Hepatocyte (in vitro differentiated cells): Measurements from ENCODE around the gene CWF19L2. TPM values are rescaled to one million over a fixed set of nuclear protein-coding genes. Genes with fewer than 3 reads are reported as not detected.
A peak's percentile ranks its signal among the peaks of the same experiment; 100 is the strongest.

ENCODE experiments used
- DNase-seq: peaks from one replicate; pipeline ENCODE4 v3.0.0-alpha.2; 2016; ENCODE audit warnings: low spot score
- H2AFZ ChIP-seq: fragments of 200-600 bp; sonication (generic); 2 replicates; pipeline ENCODE4 v1.6.0; 2016; ENCODE audit warnings: antibody characterized with exemption, mild to moderate bottlenecking
- H3K27ac ChIP-seq: fragments of 200-600 bp; sonication (generic); 2 replicates; pipeline ENCODE4 v1.5.1; 2016; ENCODE audit warnings: mild to moderate bottlenecking
- H3K27me3 ChIP-seq: fragments of 200-600 bp; sonication (generic); 2 replicates; pipeline ENCODE4 v1.6.1; 2016
- H3K36me3 ChIP-seq: fragments of 200-600 bp; sonication (generic); replicated peaks from 2 replicates; pipeline ENCODE4 v1.5.1; 2016; ENCODE audit warnings: low read depth; ENCODE audit not compliant: insufficient read depth
- H3K4me1 ChIP-seq: fragments of 200-600 bp; sonication (generic); 2 replicates; pipeline ENCODE4 v1.5.1; 2016; ENCODE audit warnings: mild to moderate bottlenecking, moderate library complexity; ENCODE audit not compliant: insufficient read depth
- H3K4me2 ChIP-seq: fragments of 200-600 bp; sonication (generic); 2 replicates; pipeline ENCODE4 v1.6.0; 2016
- H3K4me3 ChIP-seq: fragments of 200-600 bp; sonication (generic); 2 replicates; pipeline ENCODE4 v1.5.1; 2016; ENCODE audit warnings: mild to moderate bottlenecking
- H3K79me2 ChIP-seq: fragments of 200-600 bp; sonication (generic); 2 replicates; pipeline ENCODE4 v1.6.0; 2017; ENCODE audit warnings: mild to moderate bottlenecking
- H3K9me2 ChIP-seq: fragments of 200-600 bp; sonication (generic); replicated peaks from 2 replicates; pipeline ENCODE4 v1.6.0; 2017; ENCODE audit warnings: mild to moderate bottlenecking; ENCODE audit not compliant: insufficient read depth
- H3K9me3 ChIP-seq: fragments of 200-600 bp; sonication (generic); 2 replicates; pipeline ENCODE4 v1.5.1; 2016; ENCODE audit warnings: low read depth, mild to moderate bottlenecking
- H4K20me1 ChIP-seq: fragments of 200-600 bp; sonication (generic); 2 replicates; pipeline ENCODE4 v1.6.0; 2016; ENCODE audit warnings: mild to moderate bottlenecking; ENCODE audit not compliant: insufficient read depth, poor library complexity, severe bottlenecking
- EZH2 ChIP-seq: fragments of 200-600 bp; sonication (generic); IDR thresholded peaks from 2 replicates; pipeline ENCODE4 v1.6.1; 2016; ENCODE audit warnings: antibody characterized with exemption, mild to moderate bottlenecking, borderline replicate concordance
- EZH2phosphoT487 ChIP-seq: fragments of 200-600 bp; sonication (generic); IDR thresholded peaks from one replicate; pipeline ENCODE4 v1.6.1; 2018; ENCODE audit warnings: antibody characterized with exemption, mild to moderate bottlenecking, low read depth, moderate library complexity; ENCODE audit not compliant: unreplicated experiment, severe bottlenecking
- WGBS: methylation state at CpG from one replicate; pipeline ENCODE4 v1.1.6; 2016; ENCODE audit warnings: low lambda C conversion rate; ENCODE audit errors: missing lambda C conversion rate; 5-methylcytosine and 5-hydroxymethylcytosine counted together
- polyA plus RNA-seq: library from polyadenylated mRNA; unstranded; fragments of >200 nt; fragmentation: Nextera tagmentation; extraction: Ambion mirVana; gene quantifications from 2 replicates; pipeline ENCODE4 v1.2.1, GENCODE V29; 2016
- total RNA-seq: library from RNA; depleted of rRNA; stranded (reverse); fragments of >200 nt; gene quantifications from 2 replicates; pipeline ENCODE4 v1.2.3, GENCODE V29; 2014
- TF ChIP-seq, protein P1 (sequence below): fragments of 200-600 bp; sonication (generic); IDR thresholded peaks from 2 replicates; pipeline ENCODE4 v1.5.1; 2016; ENCODE audit warnings: antibody characterized with exemption, mild to moderate bottlenecking; ENCODE audit not compliant: poor library complexity

Gene CWF19L2
- total RNA-seq, result 14.0 and 14.1 TPM in 2 replicates
- polyA plus RNA-seq, result 4.3 and 4.4 TPM in 2 replicates

DNA sequence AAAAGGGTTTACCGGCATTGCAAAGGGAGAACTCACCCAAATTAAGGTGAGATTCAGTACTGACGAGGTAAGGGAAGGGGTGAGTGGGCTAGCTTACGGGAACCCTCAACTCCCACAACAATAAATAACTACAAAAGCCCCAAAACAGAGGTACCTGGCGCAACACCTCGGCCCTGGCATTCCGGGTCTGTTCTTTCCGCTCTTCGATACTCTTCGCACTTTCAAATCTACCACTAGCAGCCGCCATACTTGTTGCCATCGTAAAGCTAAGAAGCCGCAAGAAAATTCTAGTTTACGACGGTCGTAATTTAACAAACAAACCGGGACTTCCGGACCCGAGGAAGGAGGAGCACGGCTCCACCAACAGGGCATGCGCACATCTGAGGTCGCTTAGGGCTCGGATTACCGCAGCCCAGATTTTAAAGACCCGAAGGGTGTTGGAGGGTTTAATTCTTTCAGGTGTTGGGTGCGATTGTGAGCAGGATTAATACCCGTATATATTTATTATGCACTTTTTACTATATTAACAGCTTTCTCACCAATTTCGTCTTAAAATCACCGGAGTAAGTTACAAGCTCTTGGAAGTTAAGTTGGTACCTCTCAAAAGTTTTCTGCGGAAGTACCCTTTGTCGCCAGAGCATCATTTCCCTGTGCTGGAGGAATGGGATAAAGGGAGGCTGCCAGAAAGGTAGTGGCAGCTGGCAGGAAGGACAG, at the start of gene CWF19L2:
Gene CWF19L2, minus strand, starts transcription at position 268 of the 714 bp plus-strand sequence. Its CDS starts 9 bp downstream, at position 259.
- Histone ChIP-seq H4K20me1 (no peaks in the 10 kb centered on the region), H3K4me2 (peak within 1 kb of the TSS; percentile 86), H3K27ac (peak within 1 kb of the TSS; percentile 67), H3K27me3 (no peaks in the 10 kb centered on the region), H3K36me3 (no peaks in the 10 kb centered on the region), H3K4me1 (peaks cover 11% of the 10 kb centered on the region), H3K4me3 (peak within 1 kb of the TSS; percentile 44), H3K79me2 (peaks cover 22% of the 10 kb centered on the region), H3K9me3 (no peaks in the 10 kb centered on the region), H3K9me2 (no peaks in the 10 kb centered on the region), H2AFZ (peak within 1 kb of the TSS; percentile 70)
- DNase-seq, result peak; percentile 97
- TF ChIP-seq EZH2phosphoT487 (no peak), EZH2 (no peak)
- TF ChIP-seq, protein P1, sequence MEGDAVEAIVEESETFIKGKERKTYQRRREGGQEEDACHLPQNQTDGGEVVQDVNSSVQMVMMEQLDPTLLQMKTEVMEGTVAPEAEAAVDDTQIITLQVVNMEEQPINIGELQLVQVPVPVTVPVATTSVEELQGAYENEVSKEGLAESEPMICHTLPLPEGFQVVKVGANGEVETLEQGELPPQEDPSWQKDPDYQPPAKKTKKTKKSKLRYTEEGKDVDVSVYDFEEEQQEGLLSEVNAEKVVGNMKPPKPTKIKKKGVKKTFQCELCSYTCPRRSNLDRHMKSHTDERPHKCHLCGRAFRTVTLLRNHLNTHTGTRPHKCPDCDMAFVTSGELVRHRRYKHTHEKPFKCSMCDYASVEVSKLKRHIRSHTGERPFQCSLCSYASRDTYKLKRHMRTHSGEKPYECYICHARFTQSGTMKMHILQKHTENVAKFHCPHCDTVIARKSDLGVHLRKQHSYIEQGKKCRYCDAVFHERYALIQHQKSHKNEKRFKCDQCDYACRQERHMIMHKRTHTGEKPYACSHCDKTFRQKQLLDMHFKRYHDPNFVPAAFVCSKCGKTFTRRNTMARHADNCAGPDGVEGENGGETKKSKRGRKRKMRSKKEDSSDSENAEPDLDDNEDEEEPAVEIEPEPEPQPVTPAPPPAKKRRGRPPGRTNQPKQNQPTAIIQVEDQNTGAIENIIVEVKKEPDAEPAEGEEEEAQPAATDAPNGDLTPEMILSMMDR, result no peak
- WGBS, result 1% methylated on average over 30 of the region's 30 CpGs

DNA sequence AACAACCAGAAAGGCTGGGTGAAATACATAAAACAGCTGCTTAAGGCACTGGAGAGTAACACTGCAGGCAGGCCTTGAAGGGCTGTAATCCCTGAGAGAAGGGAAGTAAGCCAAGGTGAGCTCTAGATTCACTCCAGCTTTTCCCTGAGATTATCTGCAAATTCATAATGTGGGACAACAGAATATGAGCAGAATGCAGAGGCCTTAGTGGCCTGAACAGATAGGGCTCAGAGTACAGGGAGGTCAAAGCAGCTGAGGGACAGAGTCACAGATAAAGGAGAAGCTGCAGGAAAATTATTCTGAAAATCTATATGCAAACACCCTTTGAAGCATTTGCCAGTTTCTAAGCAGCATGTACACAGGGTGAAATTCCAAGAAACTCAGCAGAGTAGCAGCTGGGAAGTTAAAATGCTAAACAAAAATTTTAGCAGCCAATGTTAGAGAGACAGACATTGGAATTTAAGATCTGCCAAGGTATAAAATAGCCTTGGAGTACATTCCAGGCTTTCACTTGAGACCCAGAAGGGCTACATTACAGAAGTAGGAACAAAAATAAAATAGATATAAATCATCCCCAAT, 48.1 kb upstream of the CWF19L2 start:
- no peak overlapping the region for H3K27ac ChIP-seq
- no peak for TF ChIP-seq EZH2phosphoT487
- TF ChIP-seq, protein P1, result no peak
- TF ChIP-seq EZH2, result no peak

DNA sequence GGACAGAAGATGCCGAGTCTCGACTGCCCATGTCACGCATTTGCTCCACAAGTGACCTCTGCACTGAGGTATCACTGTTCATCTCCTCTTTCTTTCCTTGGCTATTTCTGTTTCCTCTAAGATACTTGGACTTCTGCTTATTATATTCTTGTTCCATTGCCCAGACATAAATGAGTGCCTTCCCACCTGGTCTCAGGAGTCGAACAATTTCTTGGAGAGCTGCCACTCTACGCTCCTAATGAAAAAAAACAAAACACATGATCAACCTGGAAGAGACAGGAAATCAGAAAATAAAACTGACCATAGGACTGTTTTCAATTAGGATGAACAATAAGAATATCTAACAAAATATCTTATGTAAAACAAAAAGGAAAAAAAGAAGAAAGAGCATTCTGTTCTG, 47.4 kb upstream of the CWF19L2 start:
- Histone ChIP-seq H3K4me3 (no peak overlapping the region), H3K4me2 (no peak overlapping the region), H3K4me1 (no peaks in the 10 kb centered on the region), H4K20me1 (no peaks in the 10 kb centered on the region), H3K9me3 (no peaks in the 10 kb centered on the region), H3K9me2 (no peaks in the 10 kb centered on the region), H3K79me2 (no peaks in the 10 kb centered on the region), H3K27me3 (no peaks in the 10 kb centered on the region), H2AFZ (no peak overlapping the region), H3K27ac (no peak overlapping the region), H3K36me3 (no peaks in the 10 kb centered on the region)
- WGBS, result 98% methylated on average over 5 of the region's 5 CpGs
- no peak for DNase-seq
- TF ChIP-seq, protein P1, result no peak
- no peak for TF ChIP-seq EZH2phosphoT487
- TF ChIP-seq EZH2, result no peak

More for the DNA sequence above, 48.1 kb upstream of the CWF19L2 start:
- H3K9me3 ChIP-seq, result no peaks in the 10 kb centered on the region
- H3K36me3 ChIP-seq, result no peaks in the 10 kb centered on the region
- DNase-seq, result no peak
- H2AFZ ChIP-seq, result no peak overlapping the region
- no peak overlapping the region for H3K4me3 ChIP-seq
- H3K4me1 ChIP-seq, result no peaks in the 10 kb centered on the region
- no peaks in the 10 kb centered on the region for H4K20me1 ChIP-seq
- no peaks in the 10 kb centered on the region for H3K79me2 ChIP-seq
- H3K27me3 ChIP-seq, result no peaks in the 10 kb centered on the region
- H3K4me2 ChIP-seq, result no peak overlapping the region
- H3K9me2 ChIP-seq, result no peaks in the 10 kb centered on the region
